AG04450 (cell line): ENCODE measurements around the gene PPFIA1. TPM values are rescaled to one million over a fixed set of nuclear protein-coding genes. Genes with fewer than 3 reads are reported as not detected.
"Not testable (repeated sequence)": the region's sequence is repeated elsewhere in the genome, so short reads cannot be mapped to it uniquely, and the experiment has no call there.

Experiments
- CTCF ChIA-PET: fragments of 300-600, 350-600 bp; formaldehyde crosslinking; extraction: SDS; loops from one replicate; lab custom pipeline; 2022; ENCODE audit warnings: antibody characterized with exemption, inconsistent platforms; lab: Charles Lee
- POLR2A ChIA-PET: fragments of 350-600 bp; formaldehyde crosslinking; extraction: SDS; loops from one replicate; lab custom pipeline; 2021; ENCODE audit warnings: antibody characterized with exemption, inconsistent platforms; lab: Yijun Ruan, JAX
- DNase-seq: peaks from one replicate; pipeline ENCODE4 v3.0.0-alpha.2; 2011; ENCODE audit warnings: low read depth, low spot score
- H3K27ac ChIP-seq: one replicate; pipeline ENCODE4 v1.5.1; 2012; ENCODE audit warnings: low read depth, low read length, control low read depth
- H3K27me3 ChIP-seq: one replicate; pipeline ENCODE4 v1.6.0; 2012; ENCODE audit warnings: low read length; ENCODE audit not compliant: control insufficient read depth, insufficient read depth
- H3K4me3 ChIP-seq: 2 replicates; pipeline ENCODE4 v1.5.1; 2011; ENCODE audit warnings: mild to moderate bottlenecking, low read depth, low read length, control low read depth
- H3K9me3 ChIP-seq: 2 replicates; pipeline ENCODE4 v1.5.1; 2012; ENCODE audit warnings: low read length; ENCODE audit not compliant: control insufficient read depth, insufficient read depth
- CTCF ChIP-seq: IDR thresholded peaks from 2 replicates; pipeline ENCODE4 v1.5.1; 2011; ENCODE audit warnings: low read depth, low read length, control low read depth, inconsistent platforms
- polyA plus RNA-seq: library from polyadenylated mRNA; depleted of rRNA; stranded (reverse); fragments of >200 nt; gene quantifications from 2 replicates; pipeline ENCODE4 v1.2.3, GENCODE V29; 2011

The PPFIA1 gene
- polyA plus RNA-seq, 1 experiment = 39.9 TPM

GRCh38 chr11:70251659-70252321, 18.7 kb upstream of the PPFIA1 start:
- ChIA-PET POLR2A (no interaction called here), CTCF (interaction anchor here (0.6 kb wide), 1 partner anchor 1801 kb away, joined by 3 read pairs; no protein-coding TSS in a partner anchor)
- Histone ChIP-seq H3K27me3 (peaks cover 7% of the 10 kb centered on the region), H3K9me3 (no peaks in the 10 kb centered on the region), H3K4me3 (no peak overlapping the region), H3K27ac (no peak overlapping the region)
- DNase-seq = no peak
- no peak for TF ChIP-seq CTCF

GRCh38 chr11:70252844-70253243, 17.6 kb upstream of the PPFIA1 start:
- no peak overlapping the region for H3K4me3 ChIP-seq
- H3K9me3 ChIP-seq = no peaks in the 10 kb centered on the region
- no peak for TF ChIP-seq CTCF
- peaks cover 7% of the 10 kb centered on the region for H3K27me3 ChIP-seq
- DNase-seq = no peak
- H3K27ac ChIP-seq = no peak overlapping the region
- ChIA-PET CTCF (interaction anchor here (0.6 kb wide), 1 partner anchor 1800 kb away, joined by 3 read pairs; no protein-coding TSS in a partner anchor), POLR2A (no interaction called here)

- no peak overlapping the region for H3K4me3 ChIP-seq
- no peak for TF ChIP-seq CTCF
- DNase-seq = no peak
- POLR2A ChIA-PET = no interaction called here
- H3K27ac ChIP-seq = no peak overlapping the region
- CTCF ChIA-PET = no interaction called here
- no peaks in the 10 kb centered on the region for H3K9me3 ChIP-seq
- peaks cover 5% of the 10 kb centered on the region for H3K27me3 ChIP-seq
These were observed 14.9 kb upstream of the PPFIA1 start for GRCh38 chr11:70255477-70256116.

GRCh38 chr11:70259077-70259476, 11.4 kb upstream of the PPFIA1 start:
- H3K27me3 ChIP-seq, POLR2A ChIA-PET, H3K4me3 ChIP-seq, DNase-seq, H3K9me3 ChIP-seq, CTCF ChIA-PET, H3K27ac ChIP-seq: not testable (repeated sequence)

GRCh38 chr11:70262951-70263350, 7.5 kb upstream of the PPFIA1 start:
- Histone ChIP-seq H3K9me3 (no peaks in the 10 kb centered on the region), H3K4me3 (no peak overlapping the region), H3K27ac (no peak overlapping the region), H3K27me3 (peaks cover 8% of the 10 kb centered on the region)
- CTCF ChIA-PET = no interaction called here
- no peak for DNase-seq
- POLR2A ChIA-PET = no interaction called here
- TF ChIP-seq CTCF = no peak
